Loucy (cell line): ENCODE measurements around the gene DMRTB1.

Experiments used
- CTCF ChIP-seq: fragments of 200-600 bp; sonication (generic); conservative IDR thresholded peaks from 2 replicates; pipeline ENCODE4 v1.5.1; 2014; ENCODE audit warnings: mild to moderate bottlenecking, antibody characterized with exemption, low read length
- EZH2phosphoT487 ChIP-seq: fragments of 200-600 bp; IDR thresholded peaks from 2 replicates; pipeline ENCODE4 v1.6.1; 2018; ENCODE audit warnings: antibody characterized with exemption, mild to moderate bottlenecking, moderate library complexity, borderline replicate concordance

GRCh38 chr1:53460666-53461322 lies 1.6 kb downstream of the DMRTB1 start:
- TF ChIP-seq CTCF, result no peak
- TF ChIP-seq EZH2phosphoT487, result no peak
